H1 (cell line): ENCODE data around the gene SH3RF3. TPM values are rescaled to one million over a fixed set of nuclear protein-coding genes. Genes with fewer than 3 reads are reported as not detected.

Experiments used
- CTCF ChIA-PET: fragments of 300-600 bp; sonication (Branson Sonifier 250); formaldehyde crosslinking; loops from one replicate; lab custom pipeline; 2021; ENCODE audit not compliant: partially characterized antibody; lab: Charles Lee
- POLR2A ChIA-PET: fragments of 300-600 bp; sonication (Branson Sonifier 250); formaldehyde crosslinking; loops from one replicate; lab custom pipeline; 2021; ENCODE audit warnings: inconsistent platforms; ENCODE audit not compliant: partially characterized antibody; lab: Charles Lee
- DNase-seq, 2 experiments: peaks; one replicate each; pipeline versions ENCODE4 v3.0.0 to v3.0.0-alpha.2; 2010 to 2022; ENCODE audit warnings: low spot score in 2 of 2, low read depth in 1 of 2, mixed read lengths in 1 of 2
- FAIRE-seq: peaks from 2 replicates; lab custom pipeline; 2011; peaks lifted over from hg19 to GRCh38; lab: Jason Lieb, UNC
- H2AFZ ChIP-seq: 2 replicates; pipeline ENCODE4 v1.8.1; 2012; ENCODE audit warnings: low read length, inconsistent platforms
- H2AK5ac ChIP-seq: 2 replicates; pipeline ENCODE4 v1.6.1; 2013; ENCODE audit warnings: low read depth, low read length
- H2BK120ac ChIP-seq: replicated peaks from 2 replicates; pipeline ENCODE3; 2013; ENCODE audit warnings: low read depth, low read length, inconsistent platforms
- H2BK12ac ChIP-seq: 2 replicates; pipeline ENCODE4 v1.6.1; 2013; ENCODE audit warnings: low read depth, low read length
- H2BK15ac ChIP-seq: 2 replicates; pipeline ENCODE4 v1.6.1; 2013; ENCODE audit warnings: low read length
- H2BK20ac ChIP-seq: 2 replicates; pipeline ENCODE4 v1.6.1; 2013; ENCODE audit warnings: low read length
- H2BK5ac ChIP-seq: 2 replicates; pipeline ENCODE4 v1.6.1; 2013; ENCODE audit warnings: low read depth, low read length
- H3K14ac ChIP-seq: 2 replicates; pipeline ENCODE4 v1.6.1; 2013; ENCODE audit warnings: inconsistent platforms; ENCODE audit not compliant: insufficient read length
- H3K18ac ChIP-seq: 2 replicates; pipeline ENCODE4 v1.6.1; 2013; ENCODE audit warnings: low read length; ENCODE audit errors: extremely low read depth
- H3K23ac ChIP-seq: 2 replicates; pipeline ENCODE4 v1.6.1; 2013; ENCODE audit warnings: inconsistent platforms; ENCODE audit not compliant: insufficient read length
- H3K23me2 ChIP-seq: 2 replicates; pipeline ENCODE4 v1.6.1; 2013; ENCODE audit warnings: low read depth, low read length
- H3K27ac ChIP-seq: 2 replicates; pipeline ENCODE4 v1.6.1; 2011; ENCODE audit warnings: low read depth, low read length, inconsistent platforms
- H3K27me3 ChIP-seq, 4 experiments: replicated peaks in 1 of 4; 1 replicate in 1 of 4; 2 replicates in 3 of 4; pipeline versions ENCODE4 v1.6.1 to v1.8.1; 2011 to 2013; ENCODE audit warnings: low read length in 3 of 4, mild to moderate bottlenecking in 3 of 4, inconsistent platforms in 2 of 4, mixed read lengths in 2 of 4, moderate library complexity in 1 of 4; ENCODE audit not compliant: control insufficient read depth in 3 of 4, insufficient read depth in 3 of 4; ENCODE audit errors: extremely low read depth in 1 of 4
- H3K36me3 ChIP-seq, 4 experiments: 2 replicates each; pipeline versions ENCODE4 v1.6.1 to v1.8.1; 2011 to 2013; ENCODE audit warnings: mild to moderate bottlenecking in 4 of 4, low read length in 3 of 4, moderate library complexity in 2 of 4, control low read depth in 1 of 4, inconsistent platforms in 1 of 4; ENCODE audit not compliant: insufficient read depth in 4 of 4, control insufficient read depth in 2 of 4
- H3K4ac ChIP-seq: replicated peaks from 2 replicates; pipeline ENCODE3; 2013; ENCODE audit warnings: low read length, low read depth, mixed read lengths, inconsistent platforms; ENCODE audit not compliant: insufficient read length
- H3K4me1 ChIP-seq, 4 experiments: replicated peaks in 1 of 4; 1 replicate in 1 of 4; 2 replicates in 3 of 4; pipeline versions ENCODE4 v1.6.1 to v1.8.1; 2011 to 2013; ENCODE audit warnings: low read length in 3 of 4, inconsistent platforms in 2 of 4, mixed read lengths in 1 of 4; ENCODE audit not compliant: insufficient read depth in 4 of 4, control insufficient read depth in 3 of 4
- H3K4me2 ChIP-seq, 2 experiments: 2 replicates each; pipeline versions ENCODE4 v1.6.1 to v1.8.1; 2011 to 2013; ENCODE audit warnings: low read depth in 2 of 2, low read length in 2 of 2, control low read depth in 1 of 2, inconsistent platforms in 1 of 2, mild to moderate bottlenecking in 1 of 2; ENCODE audit not compliant: insufficient read depth in 1 of 2
- H3K4me3 ChIP-seq, 4 experiments: fragments of 200-600, 300-600 bp in 1 of 4; sonication (generic), shearing (Covaris generic), sonication (Bioruptor Twin) in 1 of 4; 2 replicates each; pipeline versions ENCODE4 v1.5.1 to v1.8.1; 2011 to 2016; ENCODE audit warnings: low read length in 4 of 4, low read depth in 3 of 4, control low read depth in 2 of 4, inconsistent platforms in 2 of 4, mild to moderate bottlenecking in 2 of 4, mixed read lengths in 1 of 4, moderate library complexity in 1 of 4; ENCODE audit not compliant: insufficient read depth in 2 of 4; ENCODE audit errors: extremely low read depth in 1 of 4
- H3K56ac ChIP-seq: replicated peaks from 2 replicates; pipeline ENCODE3; 2013; ENCODE audit warnings: low read depth, mild to moderate bottlenecking, mixed read lengths, low read length, inconsistent platforms; ENCODE audit not compliant: insufficient read length
- H3K79me1 ChIP-seq: 2 replicates; pipeline ENCODE4 v1.6.1; 2013; ENCODE audit warnings: low read depth, low read length, control low read depth
- H3K79me2 ChIP-seq, 2 experiments: 2 replicates each; pipeline versions ENCODE4 v1.6.1 to v1.8.1; 2012 to 2013; ENCODE audit warnings: low read length in 2 of 2, mild to moderate bottlenecking in 2 of 2, inconsistent platforms in 1 of 2; ENCODE audit not compliant: insufficient read depth in 2 of 2, control insufficient read depth in 1 of 2
- H3K9ac ChIP-seq, 4 experiments: replicated peaks in 1 of 4; 1 replicate in 1 of 4; 2 replicates in 3 of 4; pipeline versions ENCODE4 v1.6.1 to v1.8.1; 2011 to 2013; ENCODE audit warnings: low read depth in 3 of 4, low read length in 3 of 4, control low read depth in 2 of 4, mild to moderate bottlenecking in 2 of 4, moderate library complexity in 2 of 4, inconsistent platforms in 1 of 4; ENCODE audit errors: extremely low read depth in 1 of 4
- H3K9me3 ChIP-seq, 2 experiments: 2 replicates each; pipeline versions ENCODE4 v1.6.1 to v1.8.1; 2012 to 2013; ENCODE audit warnings: mild to moderate bottlenecking in 2 of 2, moderate library complexity in 2 of 2, control low read depth in 1 of 2, inconsistent platforms in 1 of 2, low read depth in 1 of 2, low read length in 1 of 2, mixed read lengths in 1 of 2; ENCODE audit not compliant: insufficient read depth in 2 of 2
- H4K20me1 ChIP-seq, 2 experiments: replicated peaks in 1 of 2; 2 replicates each; pipeline versions ENCODE3 to v1.8.1; 2011 to 2013; ENCODE audit warnings: inconsistent platforms in 2 of 2, low read length in 2 of 2, mild to moderate bottlenecking in 1 of 2; ENCODE audit not compliant: insufficient read depth in 2 of 2, control insufficient read depth in 1 of 2
- H4K5ac ChIP-seq: 2 replicates; pipeline ENCODE4 v1.6.1; 2013; ENCODE audit warnings: low read length, low read depth, mixed read lengths, inconsistent platforms; ENCODE audit not compliant: insufficient read length
- H4K8ac ChIP-seq: 2 replicates; pipeline ENCODE4 v1.8.0; 2013; ENCODE audit warnings: mild to moderate bottlenecking, moderate library complexity, low read length, inconsistent platforms; ENCODE audit not compliant: insufficient read depth; ENCODE audit errors: extremely low read depth
- H4K91ac ChIP-seq: replicated peaks from 2 replicates; pipeline ENCODE3; 2013; ENCODE audit warnings: low read length, mixed read lengths, inconsistent platforms; ENCODE audit not compliant: insufficient read length
- BRCA1 ChIP-seq: IDR thresholded peaks from 2 replicates; pipeline ENCODE4 v1.6.1; 2012; ENCODE audit warnings: low read depth, low read length, improper control_type of control experiment
- EGR1 ChIP-seq: IDR thresholded peaks from 2 replicates; pipeline ENCODE4 v1.6.1; 2011; ENCODE audit warnings: low read depth, low read length, borderline replicate concordance
- GTF2F1 ChIP-seq: IDR thresholded peaks from 2 replicates; pipeline ENCODE4 v1.6.1; 2012; ENCODE audit warnings: low read depth, low read length, improper control_type of control experiment, borderline replicate concordance
- KDM1A ChIP-seq: fragments of 200-600, 300-600 bp; sonication (generic); IDR thresholded peaks from 2 replicates; pipeline ENCODE4 v1.7.1; 2016; ENCODE audit warnings: mild to moderate bottlenecking, low read length, borderline replicate concordance
- KDM4A ChIP-seq: IDR thresholded peaks from one replicate; pipeline ENCODE4 v1.7.1; 2012; ENCODE audit warnings: low read depth, mild to moderate bottlenecking, moderate library complexity, low read length, inconsistent platforms; ENCODE audit not compliant: severe bottlenecking
- NANOG ChIP-seq: IDR thresholded peaks from 2 replicates; pipeline ENCODE4 v1.6.1; 2011; ENCODE audit warnings: low read length, low read depth, mild to moderate bottlenecking, inconsistent platforms; ENCODE audit not compliant: insufficient read depth, poor library complexity, severe bottlenecking
- PHF8 ChIP-seq: fragments of 200-600 bp; sonication (generic); conservative IDR thresholded peaks from 2 replicates; pipeline ENCODE4 v1.7.1; 2012; ENCODE audit warnings: low read depth, mild to moderate bottlenecking, inconsistent platforms, low read length, moderate library complexity
- SAP30 ChIP-seq: fragments of 300-600 bp; sonication (generic); IDR thresholded peaks from 2 replicates; pipeline ENCODE4 v1.7.1; 2012; ENCODE audit warnings: low read length, moderate library complexity, mild to moderate bottlenecking, inconsistent platforms; ENCODE audit not compliant: insufficient read depth, insufficient replicate concordance
- SP2 ChIP-seq: IDR thresholded peaks from 2 replicates; pipeline ENCODE4 v1.6.1; 2012; ENCODE audit warnings: mild to moderate bottlenecking, low read length, inconsistent platforms
- TBP ChIP-seq: IDR thresholded peaks from 2 replicates; pipeline ENCODE4 v1.6.1; 2011; ENCODE audit warnings: low read depth, low read length, improper control_type of control experiment
- WGBS, 2 experiments: shearing (Covaris generic) in 1 of 2; methylation state at CpG; one replicate each; pipeline versions ENCODE4 v1.1.6 to v1.1.7; 2013 to 2015; ENCODE audit warnings: low lambda C conversion rate in 2 of 2, mixed read lengths in 2 of 2, inconsistent platforms in 1 of 2, low coverage in 1 of 2, missing lambda C conversion rate in 1 of 2; ENCODE audit not compliant: insufficient replicate concordance in 2 of 2, insufficient coverage in 1 of 2, insufficient read length in 1 of 2; ENCODE audit errors: extremely low coverage in 1 of 2, missing lambda C conversion rate in 1 of 2; 5-methylcytosine and 5-hydroxymethylcytosine counted together
- polyA plus RNA-seq, 7 experiments: library from polyadenylated mRNA; depleted of rRNA in 3 of 7; stranded (reverse) in 5 of 7; unstranded in 2 of 7; fragments of >200 nt in 5 of 7; fragments of 200-250 nt in 2 of 7; gene quantifications; 1 replicate in 5 of 7; 2 replicates in 1 of 7; 4 replicates in 1 of 7; pipeline versions ENCODE4 v1.2.1 to v1.2.3, GENCODE V29; 2011 to 2013; ENCODE audit warnings: missing spikeins in 2 of 7, mixed read lengths in 2 of 7
- total RNA-seq: library from RNA; stranded (reverse); fragmentation: NEBNext Ultra II Directional; extraction: Animal tissue kit (Norgen Biotek cat#: 25700); gene quantifications from 2 replicates; pipeline ENCODE4 v1.2.1, GENCODE V29; 2021
- TF ChIP-seq, protein P1 (sequence below): IDR thresholded peaks from 2 replicates; pipeline ENCODE4 v1.6.1; 2012; ENCODE audit warnings: low read length, inconsistent platforms

The SH3RF3 gene
- total and polyA plus RNA-seq, 2 of the 8 experiments (the other 6 are each of a cell fraction or from before 2014, with no cell fraction given): 0.11 to 0.65 TPM

DNA sequence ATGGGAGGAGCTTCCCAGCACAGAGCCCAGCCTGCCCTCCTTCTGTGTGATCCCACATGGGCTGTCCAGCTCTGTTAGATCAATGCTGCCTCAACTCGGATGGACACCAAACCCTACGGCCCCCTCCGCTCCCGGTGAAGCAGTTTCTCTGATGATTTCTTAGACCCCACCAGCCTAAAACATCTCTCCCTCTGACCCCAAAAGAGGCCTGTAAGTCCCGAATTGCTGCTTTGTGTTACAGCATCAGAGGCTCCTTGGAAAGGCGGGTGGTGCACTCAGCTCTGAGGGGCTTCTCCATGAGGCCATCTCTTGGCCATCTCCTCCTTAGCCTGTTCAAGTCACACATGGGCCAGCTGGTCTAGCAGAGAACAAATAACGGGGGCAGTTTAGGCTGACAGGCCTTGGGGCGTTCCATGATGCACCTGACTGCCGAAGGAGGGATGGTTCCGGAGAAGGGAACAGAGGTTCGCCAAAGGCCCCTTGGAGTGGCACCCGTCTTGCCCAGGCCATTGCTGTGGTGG, 240.7 kb downstream of the SH3RF3 start:
- Histone ChIP-seq H4K5ac (no peak overlapping the region), H3K9me3 (no peaks in the 10 kb centered on the region), H3K4me1 (no peaks in the 10 kb centered on the region), H3K23ac (no peak overlapping the region), H3K27ac (no peak overlapping the region), H2BK5ac (no peak overlapping the region), H3K79me2 (no peaks in the 10 kb centered on the region), H3K4me3 (no peak overlapping the region), H2BK12ac (no peak overlapping the region), H2BK20ac (no peak overlapping the region), H4K8ac (no peak overlapping the region), H2AK5ac (no peak overlapping the region), H3K18ac (no peak overlapping the region), H3K36me3 (no peaks in the 10 kb centered on the region), H2AFZ (no peak overlapping the region), H3K79me1 (no peaks in the 10 kb centered on the region), H2BK120ac (no peak overlapping the region), H3K14ac (no peak overlapping the region), H4K20me1 (no peaks in the 10 kb centered on the region), H3K23me2 (no peaks in the 10 kb centered on the region), H3K56ac (no peak overlapping the region), H3K27me3 (no peaks in the 10 kb centered on the region), H3K9ac (no peak overlapping the region), H3K4me2 (no peak overlapping the region), H3K4ac (no peak overlapping the region), H2BK15ac (no peak overlapping the region), H4K91ac (no peak overlapping the region)
- DNase-seq: peak in 1 of 2 experiments; percentile 33
- CTCF ChIA-PET: interaction anchor here (0.6 to 1.2 kb wide), 4 partner anchors 9 to 300 kb away, joined by 3 to 4 read pairs (median 4); no protein-coding TSS in a partner anchor
- WGBS, 2 experiments: 85% methylated on average over 12 of the region's 12 CpGs; no CpG with 5 or more reads in 1 of the 2 experiments
- no peak for FAIRE-seq
- POLR2A ChIA-PET: no interaction called here
- TF ChIP-seq KDM4A: no peak
- TF ChIP-seq, protein P1, sequence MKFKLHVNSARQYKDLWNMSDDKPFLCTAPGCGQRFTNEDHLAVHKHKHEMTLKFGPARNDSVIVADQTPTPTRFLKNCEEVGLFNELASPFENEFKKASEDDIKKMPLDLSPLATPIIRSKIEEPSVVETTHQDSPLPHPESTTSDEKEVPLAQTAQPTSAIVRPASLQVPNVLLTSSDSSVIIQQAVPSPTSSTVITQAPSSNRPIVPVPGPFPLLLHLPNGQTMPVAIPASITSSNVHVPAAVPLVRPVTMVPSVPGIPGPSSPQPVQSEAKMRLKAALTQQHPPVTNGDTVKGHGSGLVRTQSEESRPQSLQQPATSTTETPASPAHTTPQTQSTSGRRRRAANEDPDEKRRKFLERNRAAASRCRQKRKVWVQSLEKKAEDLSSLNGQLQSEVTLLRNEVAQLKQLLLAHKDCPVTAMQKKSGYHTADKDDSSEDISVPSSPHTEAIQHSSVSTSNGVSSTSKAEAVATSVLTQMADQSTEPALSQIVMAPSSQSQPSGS: no peak
- TF ChIP-seq NANOG: no peak
- TF ChIP-seq TBP: no peak
- no peak for TF ChIP-seq KDM1A
- TF ChIP-seq SP2: no peak
- no peak for TF ChIP-seq GTF2F1
- TF ChIP-seq EGR1: no peak
- no peak for TF ChIP-seq BRCA1
- TF ChIP-seq SAP30: no peak
- TF ChIP-seq PHF8: no peak
